HFFc6 (cell line): ENCODE data around the gene ZMYND11. TPM values are rescaled to one million over a fixed set of nuclear protein-coding genes. Genes with fewer than 3 reads are reported as not detected.

Experiments used
- DNase-seq: peaks from one replicate; pipeline ENCODE4 v3.0.0-alpha.2; 2018
- H3K27ac Mint-ChIP-seq: 2 replicates; pipeline ENCODE4 v1.8.0; 2020; ENCODE audit warnings: mild to moderate bottlenecking, mixed read lengths
- H3K27me3 Mint-ChIP-seq: 2 replicates; pipeline ENCODE4 v1.8.0; 2021; ENCODE audit warnings: mild to moderate bottlenecking, moderate library complexity, mixed read lengths; ENCODE audit not compliant: insufficient read depth
- H3K36me3 Mint-ChIP-seq: 2 replicates; pipeline ENCODE4 v1.8.0; 2021; ENCODE audit warnings: low read depth, mixed read lengths
- H3K4me1 Mint-ChIP-seq: 2 replicates; pipeline ENCODE4 v1.8.0; 2020; ENCODE audit warnings: low read depth, mixed read lengths
- H3K4me3 Mint-ChIP-seq: 2 replicates; pipeline ENCODE4 v1.8.0; 2020; ENCODE audit warnings: mild to moderate bottlenecking, moderate library complexity, mixed read lengths
- H3K9me3 Mint-ChIP-seq: 2 replicates; pipeline ENCODE4 v1.8.0; 2020; ENCODE audit warnings: mild to moderate bottlenecking, mixed read lengths
- CTCF ChIP-seq: fragments of 200-600 bp; sonication (generic); IDR thresholded peaks from 2 replicates; pipeline ENCODE4 v1.5.0; 2021; ENCODE audit warnings: antibody characterized with exemption, mild to moderate bottlenecking
- total RNA-seq, 6 experiments: library from RNA; stranded (reverse); fragmentation: NEBNext Ultra II Directional; extraction: Animal tissue kit (Norgen Biotek cat#: 25700); gene quantifications; 2 replicates in 1 of 6; 3 replicates in 5 of 6; pipeline ENCODE4 v1.2.3, GENCODE V29; 2021

Gene ZMYND11
- total RNA-seq, 6 experiments from 2014 or later = 56.7 to 75.2 (median 65.9) TPM

DNA sequence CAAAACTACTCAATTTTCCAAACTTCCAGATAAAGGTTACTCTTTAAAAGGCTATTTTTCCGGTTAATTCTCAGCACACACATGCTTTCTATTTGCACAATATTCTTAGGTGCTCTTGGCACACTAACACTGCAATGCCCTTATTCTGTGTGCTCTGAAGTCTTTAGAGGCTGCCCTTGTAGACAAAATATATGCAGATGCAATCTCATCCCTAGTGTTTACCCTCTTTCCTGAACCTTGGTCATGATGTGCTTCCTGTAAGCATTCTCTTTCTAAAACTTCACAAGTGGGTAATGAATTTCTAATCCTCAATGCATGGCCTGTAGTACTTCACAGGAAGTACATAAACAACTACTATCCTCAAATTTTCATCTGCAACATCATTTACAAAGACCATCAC is 45.1 kb upstream of the ZMYND11 start:
- Mint-ChIP-seq H3K36me3 (peaks cover 9% of the 10 kb centered on the region; the same call in 1 of the 2 replicates), H3K4me1 (no peaks in the 10 kb centered on the region), H3K27ac (no peak overlapping the region), H3K9me3 (peaks cover 9% of the 10 kb centered on the region), H3K27me3 (peaks cover 22% of the 10 kb centered on the region), H3K4me3 (no peak overlapping the region)
- no peak for DNase-seq
- TF ChIP-seq CTCF = no peak

DNA sequence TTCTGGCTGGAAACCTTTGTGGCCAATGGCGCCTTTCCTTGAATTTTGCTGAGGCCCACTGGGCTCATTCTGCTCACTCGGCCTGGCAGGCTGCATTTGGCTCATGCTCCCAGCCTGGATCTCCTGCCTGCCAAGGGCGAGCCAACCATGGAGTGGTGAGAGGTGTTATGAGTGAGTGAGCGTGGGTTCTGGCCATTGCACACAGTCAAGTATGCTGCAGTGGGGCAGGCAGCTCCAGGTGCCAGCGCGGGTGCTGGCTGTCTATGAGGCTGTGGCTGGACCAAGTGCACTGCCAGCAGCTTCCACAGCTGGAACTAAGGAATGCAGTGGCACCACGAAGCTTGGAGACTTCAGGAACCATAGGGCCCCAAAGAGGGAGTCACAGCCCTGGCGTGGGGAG is 43.9 kb upstream of the ZMYND11 start:
- Mint-ChIP-seq H3K27ac (no peak overlapping the region), H3K4me3 (no peak overlapping the region), H3K27me3 (peaks cover 10% of the 10 kb centered on the region), H3K9me3 (peaks cover 20% of the 10 kb centered on the region), H3K4me1 (no peaks in the 10 kb centered on the region), H3K36me3 (peaks cover 15% of the 10 kb centered on the region; the same call in 1 of the 2 replicates)
- DNase-seq = no peak
- TF ChIP-seq CTCF = no peak

DNA sequence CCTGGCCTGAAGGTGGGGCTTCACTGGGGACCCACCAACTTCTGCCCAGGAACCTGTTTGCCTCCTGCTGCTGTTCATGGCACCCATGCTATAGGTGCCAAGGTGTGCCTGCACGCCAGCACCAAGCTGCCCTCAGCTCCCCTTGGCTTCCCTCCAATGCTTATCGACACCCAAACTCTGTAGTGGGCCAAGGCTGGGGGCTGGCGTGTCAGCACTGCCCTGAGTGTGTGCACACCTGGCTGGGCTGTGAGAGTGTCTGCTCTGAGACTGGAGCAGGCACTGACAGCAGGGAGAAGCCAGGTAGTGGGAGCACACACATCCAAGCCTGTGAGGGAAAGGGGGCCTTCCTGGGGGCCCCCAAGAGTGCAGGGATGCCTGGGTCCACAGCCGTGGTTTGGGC is 43.1 kb upstream of the ZMYND11 start:
- Mint-ChIP-seq H3K27me3 (peaks cover 8% of the 10 kb centered on the region), H3K36me3 (peaks cover 19% of the 10 kb centered on the region), H3K4me1 (no peaks in the 10 kb centered on the region), H3K4me3 (no peak overlapping the region), H3K27ac (no peak overlapping the region), H3K9me3 (peaks cover 29% of the 10 kb centered on the region)
- no peak for DNase-seq
- TF ChIP-seq CTCF = no peak

GRCh38 chr10:92846-93245 is 42.4 kb upstream of the ZMYND11 start:
- H3K9me3 Mint-ChIP-seq = peaks cover 36% of the 10 kb centered on the region
- DNase-seq = no peak
- H3K4me3 Mint-ChIP-seq = no peak overlapping the region
- peaks cover 6% of the 10 kb centered on the region; the same call in 1 of the 2 replicates for H3K27me3 Mint-ChIP-seq
- H3K36me3 Mint-ChIP-seq = peaks cover 22% of the 10 kb centered on the region
- H3K4me1 Mint-ChIP-seq = no peaks in the 10 kb centered on the region
- no peak for TF ChIP-seq CTCF
- no peak overlapping the region for H3K27ac Mint-ChIP-seq

- Mint-ChIP-seq H3K4me1 (no peaks in the 10 kb centered on the region), H3K27ac (no peak overlapping the region), H3K4me3 (no peak overlapping the region), H3K9me3 (peaks cover 37% of the 10 kb centered on the region), H3K27me3 (peaks cover 8% of the 10 kb centered on the region; the same call in 1 of the 2 replicates), H3K36me3 (peaks cover 22% of the 10 kb centered on the region)
- no peak for TF ChIP-seq CTCF
- DNase-seq = no peak
These were observed 40.6 kb upstream of the ZMYND11 start for GRCh38 chr10:94613-95012.
